Bone marrow (tissue), 2 donors: Measurements from ENCODE around the gene FIGLA.
"Not testable (repeated sequence)": the region's sequence is repeated elsewhere in the genome, so short reads cannot be mapped to it uniquely, and the experiment has no call there.

ENCODE experiments used
- DNase-seq, 2 donors: peaks; one replicate each; lab custom pipeline; 2025; lab: John Stamatoyannopoulos, UW

The FIGLA gene

DNA sequence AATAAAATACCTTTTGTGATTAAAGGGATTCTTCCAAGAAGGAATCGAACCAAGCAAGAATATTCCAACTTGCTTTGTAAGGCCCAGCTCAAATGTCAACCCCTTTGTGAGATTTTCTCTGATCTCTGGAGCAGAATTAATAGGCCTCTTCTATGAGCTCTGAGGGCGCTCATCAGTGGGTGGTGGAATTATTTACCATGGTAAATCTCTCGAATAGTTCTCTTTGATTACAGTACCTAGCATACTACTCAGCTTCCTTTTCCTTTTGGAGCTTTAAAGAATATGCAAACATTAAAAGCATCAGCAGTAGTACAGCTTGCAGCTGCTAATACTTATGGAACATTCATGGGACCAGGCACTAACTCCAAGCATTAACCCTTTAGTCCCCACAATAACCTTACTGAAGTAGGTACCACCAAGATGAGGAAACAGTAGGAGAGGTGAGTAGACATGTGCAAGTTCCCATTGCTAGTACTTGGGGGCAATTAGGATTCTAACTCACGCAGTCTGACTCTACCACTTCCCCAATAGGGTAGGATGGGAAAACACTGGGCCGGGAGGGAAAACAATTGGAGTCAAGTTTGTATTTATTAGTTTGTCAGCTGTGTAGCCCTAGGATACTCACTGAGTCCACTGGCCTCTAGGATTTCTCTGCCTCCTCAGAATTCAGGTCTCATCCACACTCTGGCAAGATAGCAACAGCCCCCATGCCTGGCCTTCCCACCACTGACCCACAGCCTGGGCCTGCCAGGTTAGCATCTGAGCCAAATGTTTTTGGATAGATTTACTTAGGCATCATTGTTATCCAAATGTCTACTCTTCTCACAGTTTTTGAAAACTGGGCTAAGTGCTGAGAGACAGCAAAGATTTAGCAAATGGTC is 44.1 kb downstream of the FIGLA start:
- DNase-seq = no peak

DNA sequence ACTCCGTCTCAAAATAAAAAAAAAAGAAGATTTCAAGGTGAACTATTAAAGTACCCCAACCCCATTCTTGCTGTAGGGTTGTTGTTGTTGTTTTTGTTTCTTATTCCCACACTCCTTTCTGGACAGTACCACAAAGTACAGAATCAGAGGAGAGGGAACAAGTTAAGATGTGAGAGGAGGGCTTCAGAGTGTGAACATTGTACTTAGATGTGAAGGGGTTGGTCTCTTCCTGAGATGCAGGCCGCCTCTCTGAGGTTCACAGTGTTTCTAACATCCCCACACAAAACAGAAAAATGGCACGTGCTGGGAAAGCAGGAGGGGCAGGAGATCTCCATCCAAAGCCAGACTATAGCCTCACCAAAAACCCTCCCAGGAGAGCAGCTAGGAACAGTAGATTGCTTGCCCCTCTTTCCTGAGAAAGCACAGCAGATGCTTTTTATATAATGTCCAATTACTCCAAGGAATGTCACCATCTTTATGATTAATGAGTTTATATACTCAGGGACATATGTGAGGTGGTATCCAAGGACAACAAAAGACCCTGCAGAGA is 45.1 kb downstream of the FIGLA start:
- DNase-seq = no peak

DNA sequence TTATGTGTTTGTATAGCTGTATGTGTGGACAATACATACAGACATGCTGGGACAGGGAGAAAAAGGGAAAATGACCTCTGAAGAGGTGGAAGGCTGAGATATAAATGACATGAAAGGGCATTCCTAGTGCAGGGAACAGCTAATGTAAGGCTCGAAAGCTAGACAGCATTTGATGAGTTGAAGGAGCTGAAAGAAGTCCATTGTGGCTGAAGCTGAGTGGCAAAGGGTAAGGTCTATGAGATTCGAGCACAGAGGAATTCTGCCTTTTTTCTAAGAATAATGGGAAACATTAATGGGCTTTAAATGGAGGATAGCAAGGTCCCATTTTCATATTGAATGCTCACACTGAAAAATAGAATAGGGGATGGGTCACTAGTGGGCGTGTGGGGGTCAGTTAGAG is 46.0 kb downstream of the FIGLA start:
- DNase-seq = no peak

GRCh38 chr2:70743677-70744076 is 46.8 kb downstream of the FIGLA start:
- DNase-seq = no peak

GRCh38 chr2:70743068-70743467 is 47.4 kb downstream of the FIGLA start:
- no peak for DNase-seq

DNA sequence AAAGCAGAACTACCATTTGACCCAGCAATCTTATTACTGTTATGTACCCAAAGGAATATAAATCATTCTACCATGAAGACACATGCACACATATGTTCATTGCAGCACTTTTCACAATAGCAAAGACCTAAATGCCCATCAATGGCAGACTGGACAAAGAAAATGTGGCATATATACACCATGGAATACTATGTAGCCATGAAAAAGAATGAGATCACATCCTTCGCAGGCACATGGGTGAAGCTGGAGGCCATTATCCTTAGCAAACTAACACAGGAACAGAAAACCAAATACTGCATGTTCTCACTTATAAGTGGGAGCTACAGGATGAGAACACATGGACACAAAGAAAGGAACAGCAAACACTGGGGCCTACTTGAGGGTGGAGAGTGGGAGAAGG is 51.0 kb downstream of the FIGLA start:
- not testable (repeated sequence) for DNase-seq

GRCh38 chr2:70738159-70738558 is 52.3 kb downstream of the FIGLA start:
- no peak for DNase-seq

GRCh38 chr2:70735071-70735470 is 55.4 kb downstream of the FIGLA start:
- DNase-seq = no peak

GRCh38 chr2:70733646-70734180 is 56.7 kb downstream of the FIGLA start:
- no peak for DNase-seq

GRCh38 chr2:70732766-70733645 is 57.4 kb downstream of the FIGLA start:
- no peak for DNase-seq

DNA sequence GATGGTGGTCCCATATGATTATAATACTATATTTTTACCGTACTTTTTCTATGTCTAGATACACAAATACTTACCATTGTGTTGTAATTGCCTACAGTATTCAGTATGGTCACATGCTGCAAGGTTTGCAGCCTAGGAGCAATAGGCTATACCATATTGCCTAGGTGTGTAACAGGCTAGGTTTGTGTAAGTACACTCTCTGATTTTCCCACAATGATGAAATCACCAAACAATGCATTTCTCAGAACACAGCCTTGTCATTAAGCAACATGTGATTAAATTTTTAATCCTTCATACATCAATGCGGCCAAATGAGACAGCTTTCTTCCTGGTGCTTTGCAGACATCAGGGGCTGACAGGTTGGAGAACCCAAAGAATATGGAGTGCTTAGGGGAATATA is 59.7 kb downstream of the FIGLA start:
- DNase-seq = no peak

DNA sequence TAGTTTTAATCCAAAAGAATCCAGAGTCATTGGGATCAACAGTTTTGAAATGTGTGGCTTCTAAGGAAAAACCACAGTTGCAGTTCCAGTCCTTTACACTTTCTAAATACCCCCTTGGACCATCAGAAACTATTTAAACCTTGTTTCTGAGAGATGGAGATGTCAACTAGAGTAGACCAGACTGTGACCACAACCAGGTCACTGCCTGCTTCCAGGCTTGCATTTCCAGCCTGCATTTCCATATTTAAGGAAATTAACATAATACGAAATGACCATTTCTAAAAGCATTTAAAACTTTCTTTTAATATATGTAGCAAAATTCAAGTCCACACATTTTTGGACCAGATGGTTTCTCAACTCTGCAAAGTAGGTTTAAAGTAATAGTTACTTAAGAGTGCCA is 60.8 kb downstream of the FIGLA start:
- DNase-seq = no peak

- no peak for DNase-seq
Observed at GRCh38 chr2:70728128-70728527, 62.3 kb downstream of the FIGLA start.
